Measurements from ENCODE around the gene LIN7B. TPM values are rescaled to one million over a fixed set of nuclear protein-coding genes. Genes with fewer than 3 reads are reported as not detected.
A peak's percentile ranks its signal among the peaks of the same experiment; 100 is the strongest.

The LIN7B gene
- total and polyA plus RNA-seq, 2 of the 13 experiments (the other 11 are each of a cell fraction or from before 2014, with no cell fraction given): 5.3 to 7.6 TPM

GRCh38 chr19:49125025-49125731, 11.0 kb downstream of the LIN7B start (continued):
- TF ChIP-seq HOXA3 (CRISPR knock-in tag; IDR thresholded peaks at IDR 0.05) (0 out of 2 replicates have a peak, but pooled peaks have one; percentile 33), RBAK (CRISPR knock-in tag; IDR thresholded peaks at IDR 0.05) (no peak), PHF8 (CRISPR knock-in tag; IDR thresholded peaks at IDR 0.05) (peak; percentile 65), ZNF589 (CRISPR knock-in tag; conservative IDR thresholded peaks at IDR 0.05) (no peak), SP4 (CRISPR knock-in tag; IDR thresholded peaks at IDR 0.05) (no peak), SIX4 (CRISPR knock-in tag; IDR thresholded peaks at IDR 0.05) (no peak), SAP130 (CRISPR knock-in tag; IDR thresholded peaks at IDR 0.05; ENCODE audit: low read depth) (peak; percentile 84), ELF3 (CRISPR knock-in tag; IDR thresholded peaks at IDR 0.05) (peak; percentile 37; the same call in 1 of the 2 replicates), ZNF713 (CRISPR knock-in tag; IDR thresholded peaks at IDR 0.05) (no peak), REST (IDR thresholded peaks at IDR 0.05; ENCODE audit: borderline replicate concordance in 1 of 2, low read depth in 1 of 2, low read length in 2 of 2) (no peak; a peak in 1 of 4 replicates), KAT7 (CRISPR knock-in tag; IDR thresholded peaks at IDR 0.05; ENCODE audit: borderline replicate concordance) (no peak), POGK (CRISPR knock-in tag; conservative IDR thresholded peaks at IDR 0.05) (no peak), ZNF512B (CRISPR knock-in tag; IDR thresholded peaks at IDR 0.05; ENCODE audit: borderline replicate concordance) (peak; percentile 54; the same call in 1 of the 2 replicates), ZNF280B (CRISPR knock-in tag; IDR thresholded peaks at IDR 0.05; ENCODE audit: borderline replicate concordance) (no peak)

Measured in HepG2 (cell line).